Large intestine (tissue), 3 donors: Measurements from ENCODE around the gene ERCC1. TPM values are rescaled to one million over a fixed set of nuclear protein-coding genes. Genes with fewer than 3 reads are reported as not detected.

Source experiments
- DNase-seq, 2 donors: peaks; one replicate each; pipeline versions ENCODE4 v3.0.0 to v3.0.0-alpha.2; 2013
- H3K27ac ChIP-seq: one replicate; pipeline ENCODE4 v1.5.1; 2013; ENCODE audit warnings: low read length
- H3K27me3 ChIP-seq: 2 replicates; pipeline ENCODE4 v1.6.1; 2013; ENCODE audit warnings: low read length; ENCODE audit not compliant: control insufficient read depth, insufficient read depth
- H3K36me3 ChIP-seq: 2 replicates; pipeline ENCODE4 v1.6.1; 2013; ENCODE audit warnings: low read length; ENCODE audit not compliant: control insufficient read depth, insufficient read depth
- H3K4me1 ChIP-seq: one replicate; pipeline ENCODE4 v1.6.1; 2013; ENCODE audit warnings: low read length; ENCODE audit not compliant: control insufficient read depth, insufficient read depth
- H3K4me3 ChIP-seq: one replicate; pipeline ENCODE4 v1.5.1; 2013; ENCODE audit warnings: low read length
- H3K9me3 ChIP-seq: one replicate; pipeline ENCODE4 v1.6.1; 2013; ENCODE audit warnings: mild to moderate bottlenecking, low read depth, low read length, moderate library complexity; ENCODE audit not compliant: control insufficient read depth
- WGBS: methylation state at CpG from one replicate; pipeline ENCODE4 v1.1.5; 2013; ENCODE audit warnings: low lambda C conversion rate; ENCODE audit not compliant: insufficient coverage; 5-methylcytosine and 5-hydroxymethylcytosine counted together
- polyA plus RNA-seq: library from polyadenylated mRNA; unstranded; fragments of 120-200 nt; gene quantifications from one replicate; pipeline ENCODE4 v1.2.1, GENCODE V29; 2013

ERCC1 gene
- polyA plus RNA-seq, 1 donor = 66.3 TPM

DNA sequence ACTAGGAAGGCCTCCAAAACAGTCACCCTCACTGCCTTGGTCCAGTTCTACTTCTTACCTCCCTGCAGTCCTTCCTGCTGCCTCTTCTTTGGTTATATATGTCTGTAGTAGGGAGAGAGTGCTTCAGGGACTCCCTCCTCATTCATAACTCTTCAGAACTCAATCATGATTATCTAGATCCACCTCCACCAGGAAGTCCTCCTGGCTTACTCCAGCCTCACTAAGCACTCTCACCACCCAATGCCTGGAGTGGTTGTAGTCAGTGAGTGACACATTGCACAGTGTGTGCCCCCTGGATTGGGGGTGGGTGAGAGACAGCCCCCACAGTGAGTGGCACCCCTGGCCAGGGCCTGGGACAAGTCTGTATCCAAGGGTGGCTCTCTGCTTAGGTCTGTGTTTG, 34.1 kb upstream of the ERCC1 start:
- Histone ChIP-seq H3K36me3 (no peaks in the 10 kb centered on the region), H3K9me3 (no peaks in the 10 kb centered on the region), H3K4me3 (no peak overlapping the region), H3K4me1 (peaks cover 16% of the 10 kb centered on the region), H3K27me3 (peaks cover 4% of the 10 kb centered on the region), H3K27ac (no peak overlapping the region)
- no peak for DNase-seq

DNA sequence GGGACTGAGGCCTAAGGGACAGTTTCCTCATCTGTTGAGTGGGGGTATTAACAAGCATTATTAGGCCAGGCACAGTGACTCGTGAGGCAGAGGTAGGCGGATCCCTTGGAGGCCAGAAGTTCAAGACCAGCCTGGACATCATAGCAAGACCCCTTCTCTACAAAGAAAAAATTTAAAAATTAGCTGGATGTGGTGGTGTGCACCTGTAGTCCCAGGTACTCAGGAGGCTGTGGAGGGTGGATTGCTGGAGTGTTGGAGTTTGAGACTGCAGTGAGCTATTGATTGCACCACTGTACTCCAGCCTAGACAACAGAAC, 32.7 kb upstream of the ERCC1 start:
- H3K4me3 ChIP-seq = no peak overlapping the region
- H3K4me1 ChIP-seq = peaks cover 16% of the 10 kb centered on the region
- H3K9me3 ChIP-seq = no peaks in the 10 kb centered on the region
- H3K36me3 ChIP-seq = no peaks in the 10 kb centered on the region
- no peaks in the 10 kb centered on the region for H3K27me3 ChIP-seq
- no CpG with 5 or more reads among the region's 2 CpGs for WGBS
- DNase-seq = no peak
- peak overlapping the region; percentile 78 for H3K27ac ChIP-seq

DNA sequence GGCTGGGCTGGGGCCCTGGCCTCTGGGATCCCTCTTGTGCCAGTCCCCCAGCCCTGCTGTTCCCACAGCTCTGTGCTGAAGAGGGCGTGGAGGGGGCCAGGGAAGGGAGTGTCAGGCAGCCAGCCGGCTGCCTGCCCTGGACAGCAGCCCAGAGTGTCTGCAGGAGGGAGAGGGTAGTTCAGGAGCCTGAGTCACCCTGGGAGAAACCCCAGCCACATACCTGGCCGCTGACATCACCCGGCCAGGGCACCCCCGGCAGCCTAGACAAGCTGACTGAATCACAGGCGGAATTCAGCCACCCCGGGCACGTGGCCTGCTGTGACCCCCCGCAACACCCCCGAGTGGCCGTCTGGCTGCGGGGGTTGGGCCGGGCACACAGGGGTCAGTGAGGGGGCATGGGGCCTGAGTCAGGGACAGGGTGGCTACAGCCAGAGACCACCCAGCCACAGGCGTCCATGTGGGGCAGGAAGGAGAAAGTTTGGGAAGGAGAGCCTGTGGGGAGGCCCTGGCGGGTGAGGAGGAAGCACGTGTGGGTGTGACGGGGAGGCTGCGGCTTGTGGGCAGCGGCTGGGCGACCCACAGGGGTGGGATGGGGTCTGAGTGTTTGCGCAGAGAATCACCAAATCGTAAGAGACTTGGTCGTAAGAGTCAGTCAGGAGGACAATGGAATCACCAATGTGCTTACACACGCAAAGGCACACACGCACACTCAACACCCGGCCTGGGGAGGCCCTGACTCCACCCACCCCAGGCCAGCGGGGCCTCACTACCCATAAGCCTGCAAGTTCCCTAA, 32.2 kb upstream of the ERCC1 start:
- H3K27ac ChIP-seq = peak overlapping the region; percentile 78
- peaks cover 21% of the 10 kb centered on the region for H3K4me1 ChIP-seq
- no peaks in the 10 kb centered on the region for H3K36me3 ChIP-seq
- no peaks in the 10 kb centered on the region for H3K27me3 ChIP-seq
- no CpG with 5 or more reads among the region's 27 CpGs for WGBS
- H3K9me3 ChIP-seq = no peaks in the 10 kb centered on the region
- peak; percentile 98 for DNase-seq
- no peak overlapping the region for H3K4me3 ChIP-seq

DNA sequence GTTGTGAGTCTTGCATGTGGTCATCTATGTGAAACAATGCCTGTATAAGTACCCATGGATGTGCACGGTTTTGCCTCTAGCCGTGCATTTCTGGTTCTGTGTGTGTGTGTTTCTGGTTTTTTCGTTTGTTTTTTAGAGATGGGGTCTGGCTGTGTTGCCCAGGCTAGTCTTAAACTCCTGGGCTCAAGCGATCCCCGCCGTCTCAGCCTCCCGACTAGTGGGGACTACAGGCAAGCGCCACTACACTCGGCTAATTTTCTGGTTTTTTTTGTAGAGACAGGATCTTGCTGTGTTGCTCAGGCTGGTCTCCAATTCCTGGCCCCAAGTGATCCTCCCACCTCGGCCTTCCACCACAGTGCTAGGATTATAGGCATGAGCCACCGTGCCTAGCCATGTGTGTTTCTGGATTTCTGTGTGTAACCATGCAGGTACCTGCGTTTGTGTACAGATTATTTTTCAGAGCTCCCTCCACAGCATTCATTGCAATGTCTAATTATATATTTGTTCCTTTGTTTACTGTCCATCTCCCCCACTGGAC, 28.2 kb upstream of the ERCC1 start:
- no peaks in the 10 kb centered on the region for H3K9me3 ChIP-seq
- H3K27ac ChIP-seq = no peak overlapping the region
- H3K27me3 ChIP-seq = no peaks in the 10 kb centered on the region
- no peak for DNase-seq
- peaks cover 55% of the 10 kb centered on the region for H3K4me1 ChIP-seq
- no peaks in the 10 kb centered on the region for H3K36me3 ChIP-seq
- no CpG with 5 or more reads among the region's 12 CpGs for WGBS
- H3K4me3 ChIP-seq = no peak overlapping the region

DNA sequence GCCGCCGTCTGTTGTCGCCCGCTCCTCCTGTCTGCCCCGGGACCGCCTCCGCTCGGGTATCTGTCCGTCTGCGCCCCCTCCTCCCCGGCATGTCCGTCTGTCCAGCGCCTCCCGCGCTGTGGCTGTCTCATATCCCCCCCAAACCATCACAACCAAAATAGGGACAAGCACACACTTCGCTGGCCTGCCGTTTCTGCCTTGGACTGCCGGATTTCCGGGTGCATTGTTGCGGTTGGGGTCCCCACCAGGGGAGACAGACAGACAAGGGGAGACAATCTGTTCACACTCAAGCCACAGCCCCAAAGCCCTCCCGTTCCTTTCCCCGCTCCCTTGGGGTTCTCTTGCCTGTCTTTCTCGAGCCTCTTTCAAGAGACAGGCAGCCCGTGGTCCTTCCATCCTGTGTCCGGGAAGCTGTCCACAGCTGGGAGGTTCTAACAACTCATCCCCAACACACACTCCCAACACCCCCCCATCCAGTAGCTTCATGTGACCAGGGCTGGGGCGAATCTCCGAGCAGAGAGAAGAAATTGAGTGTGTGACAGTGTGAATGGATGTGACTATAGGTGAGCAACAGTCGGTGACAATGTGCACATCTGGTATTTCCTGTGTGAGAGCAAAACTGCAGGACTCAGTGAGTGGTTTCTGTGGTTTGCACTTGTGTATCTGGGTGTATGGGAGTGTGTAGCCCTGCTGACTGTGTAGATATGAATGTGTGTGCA, 27.6 kb upstream of the ERCC1 start:
- Histone ChIP-seq H3K9me3 (no peaks in the 10 kb centered on the region), H3K4me3 (peak overlapping the region; percentile 77), H3K27me3 (no peaks in the 10 kb centered on the region), H3K36me3 (no peaks in the 10 kb centered on the region), H3K4me1 (peaks cover 58% of the 10 kb centered on the region), H3K27ac (peak overlapping the region; percentile 62)
- DNase-seq = peak in 1 of 2 donors; percentile 67
- no CpG with 5 or more reads among the region's 28 CpGs for WGBS

DNA sequence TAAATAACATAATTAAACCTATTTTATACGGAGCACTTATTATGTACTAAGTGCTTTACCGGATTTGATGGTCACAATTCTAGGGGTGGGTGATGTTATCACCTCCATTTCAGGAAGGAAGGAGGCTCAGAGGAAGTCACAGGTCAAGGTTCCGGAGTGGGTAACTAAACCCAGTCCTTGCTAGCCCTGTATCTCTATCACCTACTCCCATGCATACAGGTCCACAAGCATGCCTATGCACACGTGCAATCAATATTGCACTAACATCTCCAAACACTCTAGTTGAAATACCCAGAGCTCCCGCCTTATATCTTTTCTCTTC, 26.3 kb upstream of the ERCC1 start:
- Histone ChIP-seq H3K36me3 (no peaks in the 10 kb centered on the region), H3K4me1 (peaks cover 49% of the 10 kb centered on the region), H3K9me3 (no peaks in the 10 kb centered on the region), H3K4me3 (peak overlapping the region; percentile 48), H3K27me3 (no peaks in the 10 kb centered on the region), H3K27ac (peak overlapping the region; percentile 79)
- 83% methylated on average over 1 of the region's 5 CpGs for WGBS
- DNase-seq = no peak

DNA sequence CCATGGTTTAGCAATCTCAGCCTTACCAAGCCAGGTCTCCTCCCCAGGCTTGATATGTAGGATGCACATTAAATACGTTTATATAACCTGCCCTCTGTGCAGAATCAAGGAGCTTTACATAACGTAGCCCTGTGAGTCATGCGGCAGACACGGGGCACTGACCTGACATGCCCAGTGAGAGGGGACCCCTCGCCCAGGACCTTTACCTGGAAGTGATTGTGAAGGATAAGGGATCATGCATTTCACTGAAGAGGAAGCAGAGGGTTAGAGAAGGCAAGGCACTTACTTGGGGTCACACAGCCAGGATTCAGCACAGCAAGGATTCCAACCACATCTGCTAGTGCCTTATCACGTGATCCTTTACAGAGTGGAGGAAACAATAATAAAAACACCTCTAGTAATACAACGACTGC, 25.2 kb upstream of the ERCC1 start:
- H3K4me3 ChIP-seq = no peak overlapping the region
- no peaks in the 10 kb centered on the region for H3K9me3 ChIP-seq
- no CpG with 5 or more reads among the region's 7 CpGs for WGBS
- H3K4me1 ChIP-seq = peaks cover 53% of the 10 kb centered on the region
- peak overlapping the region; percentile 76 for H3K27ac ChIP-seq
- H3K36me3 ChIP-seq = no peaks in the 10 kb centered on the region
- DNase-seq = peak in 1 of 2 donors; percentile 51
- H3K27me3 ChIP-seq = no peaks in the 10 kb centered on the region

DNA sequence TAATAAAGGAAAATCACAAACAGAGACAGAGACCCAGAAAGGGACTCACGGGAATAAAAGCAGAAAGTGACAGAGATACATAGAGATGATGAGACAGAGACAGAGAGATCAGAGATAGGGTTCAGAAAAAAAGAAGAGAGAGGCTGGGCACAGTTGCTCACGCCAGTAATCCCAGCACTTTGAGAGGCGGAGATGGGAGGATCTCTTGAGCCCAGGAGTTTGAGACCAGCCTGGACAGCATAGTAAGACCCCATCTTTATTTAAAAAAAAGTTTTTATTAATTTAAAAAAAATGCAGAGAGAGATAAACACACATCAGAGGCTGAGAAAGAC, 24.7 kb upstream of the ERCC1 start:
- no peak overlapping the region for H3K4me3 ChIP-seq
- no peaks in the 10 kb centered on the region for H3K9me3 ChIP-seq
- 100% methylated on average over 1 of the region's 3 CpGs for WGBS
- H3K27me3 ChIP-seq = no peaks in the 10 kb centered on the region
- DNase-seq = no peak
- peaks cover 53% of the 10 kb centered on the region for H3K4me1 ChIP-seq
- peak overlapping the region; percentile 76 for H3K27ac ChIP-seq
- no peaks in the 10 kb centered on the region for H3K36me3 ChIP-seq

DNA sequence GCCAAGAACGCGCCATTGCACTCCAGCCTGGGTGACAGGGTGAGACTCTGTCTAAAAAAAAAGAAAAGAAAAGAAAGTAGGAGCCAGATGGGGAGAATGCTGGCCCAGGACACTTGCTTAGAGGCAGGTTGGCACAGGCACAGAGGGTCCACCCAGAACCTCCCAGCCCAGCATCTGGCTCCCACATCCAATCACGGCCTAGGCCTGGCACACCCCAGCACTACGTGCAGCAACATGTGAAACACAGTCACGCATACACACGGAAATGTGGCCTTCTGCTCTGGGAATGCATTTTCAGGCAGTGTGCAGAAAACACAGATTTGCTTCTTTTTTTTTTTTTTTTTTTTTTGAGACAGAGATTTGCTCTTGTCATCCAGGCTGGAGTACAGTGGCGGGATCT, 23.2 kb upstream of the ERCC1 start:
- Histone ChIP-seq H3K9me3 (no peaks in the 10 kb centered on the region), H3K27ac (peak overlapping the region; percentile 76), H3K4me1 (peaks cover 60% of the 10 kb centered on the region), H3K27me3 (no peaks in the 10 kb centered on the region), H3K4me3 (no peak overlapping the region), H3K36me3 (no peaks in the 10 kb centered on the region)
- WGBS = 60% methylated on average over 1 of the region's 7 CpGs
- peak in 1 of 2 donors; percentile 36 for DNase-seq

DNA sequence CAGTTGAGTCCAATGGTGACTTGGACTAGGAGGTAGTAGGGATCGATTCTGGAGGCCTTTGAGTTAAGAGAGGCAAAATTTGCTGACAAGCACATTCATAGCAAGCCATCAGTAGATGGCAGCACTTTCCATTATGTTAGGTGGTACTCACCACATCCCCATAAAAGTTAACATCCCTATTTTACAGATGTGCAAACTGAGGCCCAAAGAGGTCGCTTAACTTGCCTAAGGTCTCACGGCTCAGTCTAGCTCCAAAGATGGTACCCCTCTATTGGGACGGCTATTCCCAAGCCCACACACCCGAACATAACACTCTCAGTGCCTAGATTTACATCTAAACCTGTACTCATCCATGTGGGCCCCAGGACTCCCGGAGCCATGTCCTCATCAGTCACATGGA, 22.6 kb upstream of the ERCC1 start:
- H3K9me3 ChIP-seq = no peaks in the 10 kb centered on the region

DNA sequence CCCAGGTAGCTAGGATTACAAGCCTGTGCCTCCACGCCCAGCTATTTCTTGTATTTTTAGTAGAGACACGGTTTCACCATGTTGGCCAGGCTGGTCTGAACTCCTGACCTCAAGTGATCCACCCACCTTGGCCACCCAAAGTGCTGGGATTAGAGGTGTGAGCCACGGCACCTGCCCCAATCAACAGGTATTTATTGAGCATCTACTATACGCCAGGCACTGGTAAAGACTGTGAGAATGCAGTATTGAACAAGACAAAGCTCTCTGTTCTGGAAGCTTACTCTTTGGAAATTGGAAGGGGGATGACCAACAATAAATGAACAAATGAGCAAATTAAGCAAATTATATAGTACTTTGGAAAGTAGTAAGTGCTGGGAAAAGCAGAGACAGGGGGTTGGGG, 21.4 kb upstream of the ERCC1 start:
- no peak overlapping the region for H3K27ac ChIP-seq
- no peaks in the 10 kb centered on the region for H3K9me3 ChIP-seq
- peaks cover 53% of the 10 kb centered on the region for H3K4me1 ChIP-seq
- no CpG with 5 or more reads among the region's 4 CpGs for WGBS
- DNase-seq = no peak
- H3K36me3 ChIP-seq = no peaks in the 10 kb centered on the region
- no peaks in the 10 kb centered on the region for H3K27me3 ChIP-seq
- H3K4me3 ChIP-seq = no peak overlapping the region

More for the DNA sequence above, 22.6 kb upstream of the ERCC1 start:
- H3K36me3 ChIP-seq = no peaks in the 10 kb centered on the region
- no peak for DNase-seq
- H3K4me1 ChIP-seq = peaks cover 58% of the 10 kb centered on the region
- no CpG with 5 or more reads among the region's 6 CpGs for WGBS
- no peak overlapping the region for H3K27ac ChIP-seq
- no peak overlapping the region for H3K4me3 ChIP-seq
- no peaks in the 10 kb centered on the region for H3K27me3 ChIP-seq
